ENCODE measurements around the gene CNOT6L.

Gene CNOT6L

GRCh38 chr4:77820649-77821561 is 1.7 kb upstream of the CNOT6L start:
- H3K4me3 ChIP-seq (ENCODE audit: control insufficient read depth, low read depth, low read length), result peak overlapping the region; percentile 83
- TF ChIP-seq CTCF (conservative IDR thresholded peaks at IDR 0.05; ENCODE audit: control insufficient read depth, insufficient read depth, low read depth, low read length), result no peak
- DNase-seq (ENCODE audit: low read depth), result peak; percentile 14

- peak overlapping the region; percentile 83 for H3K4me3 ChIP-seq (ENCODE audit: control insufficient read depth, low read depth, low read length)
- peak; percentile 75 for DNase-seq (ENCODE audit: low read depth)
- TF ChIP-seq CTCF (conservative IDR thresholded peaks at IDR 0.05; ENCODE audit: control insufficient read depth, insufficient read depth, low read depth, low read length), result no peak
These were observed 878 bp upstream of the CNOT6L start for GRCh38 chr4:77819843-77820648.

GRCh38 chr4:77819404-77819842 is 255 bp upstream of the CNOT6L start:
- H3K4me3 ChIP-seq (ENCODE audit: control insufficient read depth, low read depth, low read length), result peak overlapping the region; percentile 89
- no peak for DNase-seq (ENCODE audit: low read depth)
- no peak for TF ChIP-seq CTCF (conservative IDR thresholded peaks at IDR 0.05; ENCODE audit: control insufficient read depth, insufficient read depth, low read depth, low read length)

DNA sequence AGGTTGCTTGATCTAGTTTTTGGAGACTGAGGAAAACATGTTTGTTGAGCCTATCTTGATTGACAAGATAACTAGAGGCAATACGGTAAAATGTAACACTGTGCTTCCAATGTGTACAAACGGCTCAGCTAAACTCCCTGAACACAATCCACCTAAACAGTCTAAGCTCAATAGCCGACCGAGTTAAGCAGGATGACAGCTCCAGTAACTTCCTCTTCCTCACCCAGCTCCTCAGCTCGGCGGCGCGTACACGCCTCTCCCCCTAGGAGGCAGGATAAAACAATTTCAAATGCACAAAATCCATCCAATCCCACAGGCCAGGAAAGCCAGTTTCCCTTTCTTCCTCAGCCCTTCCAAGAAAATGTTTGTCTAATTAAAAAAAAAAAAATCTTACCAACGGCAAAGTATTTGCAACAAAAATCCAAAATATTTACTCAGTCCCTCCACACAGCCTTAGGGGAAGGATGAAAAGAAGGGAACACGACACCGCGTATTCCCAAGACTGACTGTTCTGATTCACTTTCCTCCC is 1.0 kb downstream of the CNOT6L start:
- H3K4me3 ChIP-seq (ENCODE audit: control insufficient read depth, low read depth, low read length), result peak overlapping the region; percentile 76
- DNase-seq (ENCODE audit: low read depth), result peak; percentile 85
- TF ChIP-seq CTCF (conservative IDR thresholded peaks at IDR 0.05; ENCODE audit: control insufficient read depth, insufficient read depth, low read depth, low read length), result peak; percentile 50

DNA sequence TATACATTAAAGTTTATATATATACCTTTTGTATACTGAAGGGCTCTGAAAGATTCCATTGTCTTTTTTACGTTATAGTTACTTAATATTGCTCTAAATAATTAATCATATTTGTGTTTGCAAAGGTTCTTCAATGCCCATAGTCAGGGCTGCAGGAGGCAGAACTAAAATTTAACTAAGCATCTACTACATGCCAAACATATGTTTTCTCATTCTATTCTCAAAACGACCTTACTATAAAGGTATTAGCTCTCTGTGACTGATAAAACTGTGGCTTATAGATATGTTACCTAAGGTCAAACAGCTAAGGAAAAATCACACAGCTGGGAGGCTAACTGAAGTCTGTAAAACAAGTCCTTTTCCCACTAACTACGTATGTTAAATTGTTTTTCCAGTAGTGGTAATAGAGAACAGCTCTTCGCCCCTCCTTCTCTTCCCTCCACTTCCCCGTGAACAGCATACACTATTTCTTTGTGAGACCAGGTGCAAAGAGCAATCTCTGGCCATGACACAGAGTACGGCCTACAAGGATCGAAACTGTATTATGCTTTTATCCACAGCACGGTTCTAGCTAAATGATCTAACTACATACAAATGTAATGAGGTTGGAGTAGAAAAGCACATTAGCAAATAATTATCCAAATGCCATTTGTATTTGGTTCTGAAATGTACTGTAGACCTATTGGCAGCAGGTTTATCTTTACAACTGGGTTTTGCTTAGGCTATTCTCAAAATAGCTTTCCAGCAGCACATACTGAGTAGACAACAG is 1.7 kb downstream of the CNOT6L start:
- peak overlapping the region; percentile 76 for H3K4me3 ChIP-seq (ENCODE audit: control insufficient read depth, low read depth, low read length)
- peak; percentile 28 for DNase-seq (ENCODE audit: low read depth)
- no peak for TF ChIP-seq CTCF (conservative IDR thresholded peaks at IDR 0.05; ENCODE audit: control insufficient read depth, insufficient read depth, low read depth, low read length)

DNA sequence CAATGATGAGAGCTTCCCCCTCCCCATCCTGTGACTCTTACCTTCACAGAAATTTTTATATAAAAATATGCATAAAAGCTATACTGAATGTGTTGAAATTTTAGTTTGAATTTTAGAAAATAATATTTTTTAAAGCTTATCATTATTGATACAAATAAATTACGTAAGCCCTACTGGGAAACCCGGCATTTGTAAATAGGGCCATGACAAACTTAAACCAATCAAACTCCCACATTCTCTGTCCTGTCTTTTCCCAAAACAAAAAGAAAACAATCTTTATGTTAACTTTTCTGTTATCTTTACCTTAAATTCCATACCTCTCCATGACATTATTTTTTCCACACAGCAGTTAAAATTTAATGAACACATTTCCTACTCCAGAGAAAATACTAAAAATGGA is 2.6 kb downstream of the CNOT6L start:
- no peak overlapping the region for H3K4me3 ChIP-seq (ENCODE audit: control insufficient read depth, low read depth, low read length)
- DNase-seq (ENCODE audit: low read depth), result no peak
- no peak for TF ChIP-seq CTCF (conservative IDR thresholded peaks at IDR 0.05; ENCODE audit: control insufficient read depth, insufficient read depth, low read depth, low read length)

Data from fibroblast of mammary gland (primary cell).